SU-DHL-6 (cell line): Measurements from ENCODE around the gene ST6GAL1.

Experiments used
- H2AFZ ChIP-seq: fragments of 200-600 bp; sonication (generic); 2 replicates; pipeline ENCODE4 v1.6.1; 2014; ENCODE audit warnings: low read depth, mild to moderate bottlenecking, moderate library complexity, mixed read lengths, antibody characterized with exemption, low read length; ENCODE audit not compliant: severe bottlenecking
- H3F3A ChIP-seq: fragments of 200-600 bp; shearing (Covaris generic); 2 replicates; pipeline ENCODE4 v1.6.0; 2016; ENCODE audit warnings: antibody characterized with exemption, mild to moderate bottlenecking; ENCODE audit not compliant: insufficient read depth
- H3K27ac ChIP-seq: fragments of 200-600 bp; sonication (generic); 2 replicates; pipeline ENCODE4 v1.5.1; 2016; ENCODE audit warnings: low read depth, mild to moderate bottlenecking, low read length, moderate library complexity, mixed read lengths
- H3K27me3 ChIP-seq: fragments of 200-600 bp; sonication (generic), shearing (Covaris generic); 2 replicates; pipeline ENCODE4 v1.6.0; 2014; ENCODE audit warnings: mild to moderate bottlenecking, low read length
- H3K36me3 ChIP-seq: fragments of 200-600 bp; sonication (generic); 2 replicates; pipeline ENCODE4 v1.6.1; 2014; ENCODE audit warnings: mild to moderate bottlenecking, low read length, mixed read lengths
- H3K4me2 ChIP-seq: fragments of 300-600, 200-600 bp; shearing (Covaris generic), sonication (generic); 2 replicates; pipeline ENCODE4 v1.6.0; 2014; ENCODE audit warnings: low read length, low read depth, mild to moderate bottlenecking; ENCODE audit not compliant: poor library complexity, severe bottlenecking
- H3K4me3 ChIP-seq: fragments of 200-600 bp; sonication (generic); 2 replicates; pipeline ENCODE4 v1.5.1; 2014; ENCODE audit warnings: antibody characterized with exemption, low read length, mild to moderate bottlenecking, mixed read lengths; ENCODE audit not compliant: insufficient read depth, poor library complexity, severe bottlenecking
- H3K79me2 ChIP-seq: fragments of 200-600 bp; sonication (generic); 2 replicates; pipeline ENCODE4 v1.6.1; 2014; ENCODE audit warnings: mild to moderate bottlenecking, low read length, moderate library complexity; ENCODE audit not compliant: insufficient read depth
- H3K9ac ChIP-seq: fragments of 200-600 bp; sonication (generic); 2 replicates; pipeline ENCODE4 v1.7.0; 2014; ENCODE audit warnings: mild to moderate bottlenecking, low read length
- H3K9me2 ChIP-seq: fragments of 200-600 bp; sonication (generic); replicated peaks from 2 replicates; pipeline ENCODE4 v1.6.1; 2014; ENCODE audit warnings: low read length; ENCODE audit not compliant: insufficient read depth
- H3K9me3 ChIP-seq: fragments of 200-600 bp; sonication (generic); 2 replicates; pipeline ENCODE4 v1.6.1; 2014; ENCODE audit warnings: low read length, mixed read lengths; ENCODE audit not compliant: insufficient read depth
- H4K20me1 ChIP-seq: fragments of 200-600 bp; sonication (generic); 2 replicates; pipeline ENCODE4 v1.6.1; 2014; ENCODE audit warnings: low read depth, mild to moderate bottlenecking, antibody characterized with exemption, low read length, moderate library complexity, mixed read lengths
- CTCF ChIP-seq: fragments of 200-600 bp; sonication (generic); IDR thresholded peaks from one replicate; pipeline ENCODE4 v1.5.1; 2017; ENCODE audit warnings: antibody characterized with exemption, mild to moderate bottlenecking, low read length, moderate library complexity; ENCODE audit not compliant: insufficient read depth, poor library complexity, severe bottlenecking
- EZH2phosphoT487 ChIP-seq: fragments of 200-600 bp; sonication (generic), shearing (Covaris generic); conservative IDR thresholded peaks from 2 replicates; pipeline ENCODE4 v1.6.1; 2018; ENCODE audit warnings: mild to moderate bottlenecking, antibody characterized with exemption, low read length, moderate library complexity, mixed read lengths

ST6GAL1 gene

GRCh38 chr3:186896875-186897274, 33.5 kb upstream of the ST6GAL1 start:
- Histone ChIP-seq H3K9me3 (no peaks in the 10 kb centered on the region), H3K36me3 (no peaks in the 10 kb centered on the region), H3K4me2 (no peak overlapping the region), H2AFZ (no peak overlapping the region), H3K79me2 (no peaks in the 10 kb centered on the region), H3K27ac (no peak overlapping the region), H3F3A (no peaks in the 10 kb centered on the region), H3K27me3 (no peaks in the 10 kb centered on the region), H3K9me2 (no peaks in the 10 kb centered on the region), H4K20me1 (no peaks in the 10 kb centered on the region), H3K9ac (no peak overlapping the region), H3K4me3 (no peak overlapping the region)
- TF ChIP-seq EZH2phosphoT487 (no peak), CTCF (no peak)

DNA sequence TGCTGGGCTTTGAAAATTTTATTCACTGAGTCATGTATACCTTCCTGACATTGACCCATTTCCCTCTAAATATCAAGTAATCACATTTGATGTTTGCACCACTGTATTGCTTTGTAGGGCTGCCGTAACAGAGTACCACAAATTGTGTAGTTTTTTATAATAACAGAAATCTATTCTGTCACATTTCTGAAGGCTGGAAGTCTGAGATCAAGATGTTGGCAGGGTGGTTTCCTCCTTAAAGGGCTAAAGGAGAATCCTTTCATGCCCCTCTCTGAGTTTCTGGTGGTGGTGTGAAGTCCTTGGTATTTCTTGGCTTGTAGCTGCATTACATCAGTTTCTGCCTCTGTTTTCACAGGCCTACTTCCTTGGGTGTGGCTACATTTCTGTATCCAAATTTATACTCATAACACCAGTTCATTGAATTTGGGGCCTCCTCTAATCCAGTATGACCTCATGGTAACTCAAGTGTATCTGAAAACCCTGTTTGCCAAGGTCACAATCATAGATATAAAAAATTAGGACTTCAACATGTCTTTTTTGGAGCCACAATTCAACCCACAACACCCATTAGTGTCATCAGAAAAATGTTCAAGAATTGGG, 29.1 kb upstream of the ST6GAL1 start:
- Histone ChIP-seq H2AFZ (no peak overlapping the region), H3K27ac (no peak overlapping the region)
- no peak for TF ChIP-seq EZH2phosphoT487

GRCh38 chr3:186902154-186902553, 28.2 kb upstream of the ST6GAL1 start:
- Histone ChIP-seq H3K4me2 (no peak overlapping the region), H2AFZ (no peak overlapping the region)

More for the DNA sequence above, 29.1 kb upstream of the ST6GAL1 start:
- Histone ChIP-seq H3K36me3 (no peaks in the 10 kb centered on the region), H3K4me2 (no peak overlapping the region), H3K79me2 (no peaks in the 10 kb centered on the region), H3K9me3 (no peaks in the 10 kb centered on the region), H4K20me1 (no peaks in the 10 kb centered on the region), H3K27me3 (no peaks in the 10 kb centered on the region), H3K4me3 (no peak overlapping the region), H3K9me2 (no peaks in the 10 kb centered on the region), H3K9ac (no peak overlapping the region), H3F3A (no peaks in the 10 kb centered on the region)

More at GRCh38 chr3:186902154-186902553, 28.2 kb upstream of the ST6GAL1 start:
- Histone ChIP-seq H3K27ac (no peak overlapping the region), H3K27me3 (no peaks in the 10 kb centered on the region), H4K20me1 (no peaks in the 10 kb centered on the region), H3K9me2 (no peaks in the 10 kb centered on the region), H3K9ac (no peak overlapping the region), H3K4me3 (no peak overlapping the region), H3K9me3 (no peaks in the 10 kb centered on the region), H3K36me3 (no peaks in the 10 kb centered on the region), H3F3A (no peaks in the 10 kb centered on the region), H3K79me2 (no peaks in the 10 kb centered on the region)
- no peak for TF ChIP-seq CTCF
- TF ChIP-seq EZH2phosphoT487: no peak
